Measurements from ENCODE around the gene SPATC1L.

- TF ChIP-seq POLR2A (IDR thresholded peaks at IDR 0.05), result no peak
- TF ChIP-seq, protein P1, sequence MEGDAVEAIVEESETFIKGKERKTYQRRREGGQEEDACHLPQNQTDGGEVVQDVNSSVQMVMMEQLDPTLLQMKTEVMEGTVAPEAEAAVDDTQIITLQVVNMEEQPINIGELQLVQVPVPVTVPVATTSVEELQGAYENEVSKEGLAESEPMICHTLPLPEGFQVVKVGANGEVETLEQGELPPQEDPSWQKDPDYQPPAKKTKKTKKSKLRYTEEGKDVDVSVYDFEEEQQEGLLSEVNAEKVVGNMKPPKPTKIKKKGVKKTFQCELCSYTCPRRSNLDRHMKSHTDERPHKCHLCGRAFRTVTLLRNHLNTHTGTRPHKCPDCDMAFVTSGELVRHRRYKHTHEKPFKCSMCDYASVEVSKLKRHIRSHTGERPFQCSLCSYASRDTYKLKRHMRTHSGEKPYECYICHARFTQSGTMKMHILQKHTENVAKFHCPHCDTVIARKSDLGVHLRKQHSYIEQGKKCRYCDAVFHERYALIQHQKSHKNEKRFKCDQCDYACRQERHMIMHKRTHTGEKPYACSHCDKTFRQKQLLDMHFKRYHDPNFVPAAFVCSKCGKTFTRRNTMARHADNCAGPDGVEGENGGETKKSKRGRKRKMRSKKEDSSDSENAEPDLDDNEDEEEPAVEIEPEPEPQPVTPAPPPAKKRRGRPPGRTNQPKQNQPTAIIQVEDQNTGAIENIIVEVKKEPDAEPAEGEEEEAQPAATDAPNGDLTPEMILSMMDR (IDR thresholded peaks at IDR 0.05 in 4 of 5, conservative IDR thresholded peaks at IDR 0.05 in 1 of 5), result no peak
These were observed 62.7 kb downstream of the SPATC1L start for GRCh38 chr21:46121286-46122221.

All from gastrocnemius medialis (tissue), 4 donors.